ENCODE measurements around the gene LYAR.
"Not testable (repeated sequence)": the region's sequence is repeated elsewhere in the genome, so short reads cannot be mapped to it uniquely, and the experiment has no call there.

Gene LYAR

GRCh38 chr4:4259484-4260100, 30.4 kb downstream of the LYAR start:
- DNase-seq = no peak

- DNase-seq = not testable (repeated sequence)
These were observed 32.2 kb downstream of the LYAR start for GRCh38 chr4:4257705-4258104.

GRCh38 chr4:4256799-4257198, 33.2 kb downstream of the LYAR start:
- no peak for DNase-seq

- DNase-seq = no peak
These were observed 35.3 kb downstream of the LYAR start for GRCh38 chr4:4254666-4255065.

GRCh38 chr4:4254199-4254598, 35.8 kb downstream of the LYAR start:
- DNase-seq = no peak

GRCh38 chr4:4249866-4250265, 40.1 kb downstream of the LYAR start:
- DNase-seq = no peak

- not testable (repeated sequence) for DNase-seq
These were observed 40.6 kb downstream of the LYAR start for GRCh38 chr4:4249342-4249741.

- DNase-seq = no peak
These were observed 41.1 kb downstream of the LYAR start for GRCh38 chr4:4248885-4249203.

GRCh38 chr4:4248029-4248884, 41.7 kb downstream of the LYAR start, which contains the start of gene TMEM128:
Gene TMEM128 (minus strand): TSS chr4:4248223. CDS start chr4:4248202, 21 bp downstream.
- peak; percentile 92 to 94 for DNase-seq

- DNase-seq = peak; percentile 18 to 51
These were observed 42.3 kb downstream of the LYAR start for GRCh38 chr4:4247696-4248028.

- no peak for DNase-seq
These were observed 44.8 kb downstream of the LYAR start for GRCh38 chr4:4245172-4245571.

GRCh38 chr4:4239551-4239950, 50.4 kb downstream of the LYAR start:
- DNase-seq = not testable (repeated sequence)

- DNase-seq = no peak
These were observed 56.3 kb downstream of the LYAR start for GRCh38 chr4:4233610-4234009.

- DNase-seq = no peak
These were observed 61.6 kb downstream of the LYAR start for GRCh38 chr4:4228356-4228668.

- no peak for DNase-seq
These were observed 62.2 kb downstream of the LYAR start for GRCh38 chr4:4227510-4228355.

- no peak for DNase-seq
These were observed 63.1 kb downstream of the LYAR start, which contains the start of gene OTOP1 for GRCh38 chr4:4226606-4227438. Gene OTOP1 (minus strand): TSS chr4:4226929. CDS start chr4:4226864, 65 bp downstream.

- DNase-seq = no peak
These were observed 63.9 kb downstream of the LYAR start for GRCh38 chr4:4225915-4226605.
